Heart right ventricle (tissue), 16 donors: ENCODE measurements around the gene PPIF. TPM values are rescaled to one million over a fixed set of nuclear protein-coding genes. Genes with fewer than 3 reads are reported as not detected.

Source experiments
- ATAC-seq, 8 donors: fragments of 200-7000 bp; cut with Tn5 transposase; one replicate each; pipeline ENCODE4 v1.9.1; 2020; ENCODE audit warnings: mild to moderate bottlenecking in 8 of 8, moderate library complexity in 8 of 8, moderate number of reproducible peaks in 1 of 8
- DNase-seq, 2 donors: peaks; one replicate each; pipeline ENCODE4 v3.0.0-alpha.2; 2020
- H3K27ac ChIP-seq, 10 donors: fragments of 200-600 bp; sonication (generic) in 2 of 10; one replicate each; pipeline versions ENCODE4 v1.5.0 to v1.8.0; 2020 to 2022; ENCODE audit warnings: mild to moderate bottlenecking in 3 of 10
- H3K27me3 ChIP-seq, 7 donors: fragments of 200-600 bp; one replicate each; pipeline ENCODE4 v1.8.0; 2021 to 2022; ENCODE audit warnings: mild to moderate bottlenecking in 2 of 7
- H3K36me3 ChIP-seq, 9 donors: fragments of 200-600 bp; sonication (generic) in 1 of 9; one replicate each; pipeline versions ENCODE4 v1.5.0 to v1.8.0; 2020 to 2022; ENCODE audit warnings: mild to moderate bottlenecking in 2 of 9
- H3K4me1 ChIP-seq, 9 donors: fragments of 200-600 bp; sonication (generic) in 1 of 9; one replicate each; pipeline versions ENCODE4 v1.5.0 to v1.8.0; 2020 to 2022; ENCODE audit warnings: mild to moderate bottlenecking in 4 of 9
- H3K4me3 ChIP-seq, 10 donors: fragments of 200-600 bp; sonication (generic) in 2 of 10; one replicate each; pipeline versions ENCODE4 v1.5.0 to v1.8.0; 2020 to 2022; ENCODE audit warnings: mild to moderate bottlenecking in 7 of 10, moderate library complexity in 2 of 10
- H3K9me3 ChIP-seq, 11 donors: fragments of 200-600 bp in 10 of 11; sonication (generic) in 2 of 11; one replicate each; pipeline versions ENCODE4 v1.5.0 to v1.8.0; 2013 to 2022; ENCODE audit warnings: mild to moderate bottlenecking in 2 of 11, control low read depth in 1 of 11, moderate library complexity in 1 of 11
- CTCF ChIP-seq, 9 donors: fragments of 200-600 bp; sonication (generic) in 2 of 9; IDR thresholded peaks; one replicate each; pipeline versions ENCODE4 v1.5.0 to v1.8.0; 2021 to 2022; ENCODE audit warnings: antibody characterized with exemption in 9 of 9, mild to moderate bottlenecking in 5 of 9, moderate library complexity in 1 of 9
- WGBS, 2 donors: extraction: QIAGEN DNeasy Blood & Tissue Kit; methylation state at CpG; one replicate each; pipeline ENCODE4 v1.1.7; 2013; ENCODE audit warnings: inconsistent platforms in 1 of 2; 5-methylcytosine and 5-hydroxymethylcytosine counted together
- intact Hi-C, 10 donors: fragments of 100-400 bp; cut with DNase I; formaldehyde crosslinking; loops; one replicate each; pipeline versions ENCODE4 v1.11.1 to v1.14.2; 2022
- polyA plus RNA-seq, 2 donors: library from polyadenylated mRNA; stranded (reverse); fragments of 200-250 nt; gene quantifications; one replicate each; pipeline ENCODE4 v1.2.3, GENCODE V29; 2013
- total RNA-seq, 10 donors: library from RNA; stranded (reverse); fragmentation: NEBNext Ultra II Directional in 3 of 10; extraction: Animal tissue kit (Norgen Biotek cat#: 25700) in 3 of 10; gene quantifications; one replicate each; pipeline versions ENCODE4 v1.2.1 to v1.2.4, GENCODE V29; 2021 to 2023
- donor health status: Arrhythmogenic right ventricular cardiomyopathy.
- donor health status: ischemic (EF 13 %, LVEDD 7.1; RV severe dilation, severe dysfunction).
- donor health status: healthy with polysubstance abuse.
- donor health status: DM: no; HTN: yes; CAD: no.
- donor health status: DM: no; HTN: no; CAD: no.
- donor health status: ischemic (EF 25% LVEDD 6.9; RV normal size, moderate dysfunction).
- donor health status: ischemic (EF 25% LVEDD 5.7; RV mildly dilated, moderate dysfunction).
- donor health status: healthy.
- donor health status: DM: yes; HTN: yes; CAD: no.
- donor health status: Ischemic cardiomyopathy.
- donor health status: ischemic (EF 35%, LVEDD 5.7; RV mildly dilated, moderate dysfunction).
- donor health status: nonischemic (EF 11% LVEDD 7.7; RV severe dilation, severe dysfunction).
- donor health status: DM: yes; HTN: yes; CAD: no.
- donor health status: PGD.
- donor health status: ischemic (EF 29% LVEDD 5.4; RV normal size, mild dysfunction).
- donor health status: nonischemic (EF 23%, LVEDD 6.1; RV moderate dilation, normal function).

The PPIF gene
- total and polyA plus RNA-seq, 12 donors: 44.3 to 205 (median 146) TPM

- Histone ChIP-seq H3K27ac (no peak overlapping the region), H3K27me3 (no peaks in the 10 kb centered on the region), H3K9me3 (peaks cover 0 to 5% (median 0%) of the 10 kb centered on the region in 11 donors), H3K36me3 (peaks cover 3 to 63% (median 32%) of the 10 kb centered on the region in 9 donors), H3K4me3 (no peak overlapping the region), H3K4me1 (peaks cover 3 to 37% (median 8%) of the 10 kb centered on the region in 9 donors)
- intact Hi-C loops: no loop called here
- DNase-seq (no peak), ATAC-seq (no peak)
- no peak for TF ChIP-seq CTCF (IDR thresholded peaks at IDR 0.05)
- WGBS, 2 donors: 82 to 86% methylated on average over 25 of the region's 25 CpGs
Observed at GRCh38 chr10:79314761-79315601, 32.3 kb upstream of the PPIF start.

GRCh38 chr10:79315602-79315920 is 31.7 kb upstream of the PPIF start:
- 78 to 81% methylated on average over 11 of the region's 11 CpGs for WGBS, 2 donors
- H3K4me1 ChIP-seq: peaks cover 3 to 43% (median 8%) of the 10 kb centered on the region in 9 donors
- H3K36me3 ChIP-seq: peaks cover 3 to 57% (median 26%) of the 10 kb centered on the region in 9 donors

GRCh38 chr10:79316671-79317431 is 30.4 kb upstream of the PPIF start:
- Histone ChIP-seq H3K4me1 (peaks cover 3 to 56% (median 8%) of the 10 kb centered on the region in 9 donors), H3K36me3 (peaks cover 3 to 44% (median 22%) of the 10 kb centered on the region in 9 donors), H3K27ac (peak overlapping the region in 2 of 10 donors; percentile 4 to 65), H3K9me3 (peaks cover 0 to 5% (median 0%) of the 10 kb centered on the region in 11 donors), H3K4me3 (no peak overlapping the region), H3K27me3 (no peaks in the 10 kb centered on the region)
- ATAC-seq: peak in 7 of 8 donors; percentile 4 to 13 (median 7)
- TF ChIP-seq CTCF (IDR thresholded peaks at IDR 0.05): no peak
- intact Hi-C loops: no loop called here
- WGBS, 2 donors: 33 to 54% methylated on average over 13 of the region's 13 CpGs
- DNase-seq: no peak

More at GRCh38 chr10:79315602-79315920, 31.7 kb upstream of the PPIF start:
- no peak for TF ChIP-seq CTCF (IDR thresholded peaks at IDR 0.05)
- Histone ChIP-seq H3K27ac (no peak overlapping the region), H3K9me3 (peaks cover 0 to 5% (median 0%) of the 10 kb centered on the region in 11 donors), H3K4me3 (no peak overlapping the region), H3K27me3 (no peaks in the 10 kb centered on the region)
- DNase-seq (no peak), ATAC-seq (no peak)
- intact Hi-C loops: no loop called here

GRCh38 chr10:79318369-79318768 is 28.9 kb upstream of the PPIF start:
- WGBS, 2 donors: 90 to 93% methylated on average over 5 of the region's 5 CpGs
- ATAC-seq (no peak), DNase-seq (no peak)
- no peak overlapping the region for H3K4me3 ChIP-seq
- H3K9me3 ChIP-seq: peaks cover 0 to 5% (median 0%) of the 10 kb centered on the region in 11 donors
- TF ChIP-seq CTCF (IDR thresholded peaks at IDR 0.05): no peak
- intact Hi-C loops: no loop called here
- H3K27me3 ChIP-seq: no peaks in the 10 kb centered on the region
- H3K27ac ChIP-seq: peak overlapping the region in 1 of 10 donors; percentile 67
- H3K36me3 ChIP-seq: peaks cover 0 to 29% (median 8%) of the 10 kb centered on the region in 9 donors
- H3K4me1 ChIP-seq: peaks cover 3 to 71% (median 8%) of the 10 kb centered on the region in 9 donors
